Liver (tissue), 9 donors: Measurements from ENCODE around the gene SRD5A1. TPM values are rescaled to one million over a fixed set of nuclear protein-coding genes. Genes with fewer than 3 reads are reported as not detected.

ENCODE experiments used
- DNase-seq: peaks from one replicate; pipeline ENCODE4 v3.0.0-alpha.2; 2017; ENCODE audit warnings: low spot score
- H3K27ac ChIP-seq, 2 donors: one replicate each; pipeline ENCODE4 v1.7.0; 2013; ENCODE audit warnings: inconsistent platforms in 2 of 2, low read length in 2 of 2, control low read depth in 1 of 2, low read depth in 1 of 2, mild to moderate bottlenecking in 1 of 2
- H3K27me3 ChIP-seq, 4 donors: one replicate each; pipeline versions ENCODE4 v1.6.1 to v1.7.0; 2013; ENCODE audit warnings: low read length in 3 of 4, inconsistent platforms in 1 of 4, mild to moderate bottlenecking in 1 of 4, moderate library complexity in 1 of 4; ENCODE audit not compliant: control insufficient read depth in 4 of 4, insufficient read depth in 4 of 4
- H3K36me3 ChIP-seq, 4 donors: one replicate each; pipeline versions ENCODE4 v1.6.1 to v1.7.0; 2013; ENCODE audit warnings: low read length in 3 of 4, mild to moderate bottlenecking in 3 of 4, low read depth in 1 of 4, moderate library complexity in 1 of 4; ENCODE audit not compliant: control insufficient read depth in 4 of 4, insufficient read depth in 3 of 4
- H3K4me1 ChIP-seq, 4 donors: one replicate each; pipeline versions ENCODE4 v1.6.1 to v1.7.0; 2013; ENCODE audit warnings: low read length in 3 of 4, mild to moderate bottlenecking in 3 of 4, moderate library complexity in 1 of 4; ENCODE audit not compliant: control insufficient read depth in 4 of 4, insufficient read depth in 4 of 4
- H3K4me3 ChIP-seq, 3 donors: one replicate each; pipeline versions ENCODE4 v1.6.1 to v1.7.0; 2013; ENCODE audit warnings: low read length in 3 of 3, control low read depth in 1 of 3, low read depth in 1 of 3, mild to moderate bottlenecking in 1 of 3
- H3K9ac ChIP-seq, 2 donors: one replicate each; pipeline ENCODE4 v1.7.0; 2013; ENCODE audit warnings: low read length in 2 of 2, mild to moderate bottlenecking in 2 of 2, moderate library complexity in 2 of 2, control low read depth in 1 of 2, low read depth in 1 of 2
- H3K9me3 ChIP-seq, 4 donors: one replicate each; pipeline versions ENCODE4 v1.6.1 to v1.7.0; 2013; ENCODE audit warnings: low read length in 3 of 4; ENCODE audit not compliant: control insufficient read depth in 4 of 4
- EGR1 ChIP-seq, 2 donors: IDR thresholded peaks; 2 replicates each; pipeline ENCODE4 v1.6.1; 2016 to 2018; ENCODE audit warnings: antibody characterized with exemption in 2 of 2, low read depth in 2 of 2
- FOXA1 ChIP-seq: IDR thresholded peaks from 2 replicates; pipeline ENCODE4 v1.6.1; 2016; ENCODE audit warnings: antibody characterized with exemption
- FOXA2 ChIP-seq: IDR thresholded peaks from 2 replicates; pipeline ENCODE4 v1.6.1; 2016; ENCODE audit warnings: antibody characterized with exemption
- GABPA ChIP-seq, 2 donors: IDR thresholded peaks in 1 of 2; conservative IDR thresholded peaks in 1 of 2; 2 replicates each; pipeline ENCODE4 v1.6.1; 2016; ENCODE audit warnings: antibody characterized with exemption in 2 of 2, mild to moderate bottlenecking in 1 of 2, moderate library complexity in 1 of 2
- HNF4A ChIP-seq, 2 donors: conservative IDR thresholded peaks; 2 replicates each; pipeline ENCODE4 v1.6.1; 2016; ENCODE audit warnings: antibody characterized with exemption in 2 of 2, mild to moderate bottlenecking in 2 of 2
- HNF4G ChIP-seq: IDR thresholded peaks from 2 replicates; pipeline ENCODE4 v1.6.1; 2016; ENCODE audit warnings: antibody characterized with exemption
- JUND ChIP-seq, 2 donors: IDR thresholded peaks; 2 replicates each; pipeline ENCODE4 v1.6.1; 2016; ENCODE audit warnings: antibody characterized with exemption in 2 of 2
- NR2F2 ChIP-seq: IDR thresholded peaks from 2 replicates; pipeline ENCODE4 v1.6.1; 2016; ENCODE audit warnings: antibody characterized with exemption
- RAD21 ChIP-seq, 2 donors: IDR thresholded peaks; 2 replicates each; pipeline ENCODE4 v1.6.1; 2016; ENCODE audit warnings: antibody characterized with exemption in 2 of 2, mild to moderate bottlenecking in 2 of 2
- RXRA ChIP-seq, 2 donors: IDR thresholded peaks; 2 replicates each; pipeline ENCODE4 v1.6.1; 2017 to 2018; ENCODE audit warnings: antibody characterized with exemption in 2 of 2, mild to moderate bottlenecking in 1 of 2
- SP1 ChIP-seq: IDR thresholded peaks from 2 replicates; pipeline ENCODE4 v1.6.1; 2018; ENCODE audit warnings: antibody characterized with exemption, mild to moderate bottlenecking
- TAF1 ChIP-seq: conservative IDR thresholded peaks from 2 replicates; pipeline ENCODE4 v1.6.1; 2016; ENCODE audit warnings: antibody characterized with exemption, mild to moderate bottlenecking
- YY1 ChIP-seq: IDR thresholded peaks from 2 replicates; pipeline ENCODE4 v1.6.1; 2016; ENCODE audit warnings: antibody characterized with exemption, mild to moderate bottlenecking
- WGBS: extraction: QIAGEN DNeasy Blood & Tissue Kit; methylation state at CpG from one replicate; pipeline ENCODE4 v1.1.7; 2013; 5-methylcytosine and 5-hydroxymethylcytosine counted together
- polyA plus RNA-seq, 2 donors: library from polyadenylated mRNA; stranded (reverse) in 1 of 2; unstranded in 1 of 2; fragments of 200-250 nt in 1 of 2; fragments of >200 nt in 1 of 2; fragmentation: Nextera tagmentation in 1 of 2; extraction: Ambion mirVana in 1 of 2; gene quantifications; one replicate each; pipeline versions ENCODE4 v1.2.1 to v1.2.3, GENCODE V29; 2013 to 2015
- total RNA-seq, 2 donors: library from RNA; depleted of rRNA; stranded (reverse); fragments of >200 nt; gene quantifications; one replicate each; pipeline ENCODE4 v1.2.3, GENCODE V29; 2014
- TF ChIP-seq, protein P1 (sequence below): fragments of 150-350 bp; IDR thresholded peaks from 2 replicates; pipeline ENCODE4 v1.5.1; 2017; ENCODE audit warnings: improper control_type of control experiment, low read depth, low read length; ENCODE audit not compliant: missing input control
- TF ChIP-seq, protein P2 (sequence below): IDR thresholded peaks from 2 replicates; pipeline ENCODE4 v1.6.1; 2016; ENCODE audit warnings: antibody characterized with exemption
- TF ChIP-seq, protein P3 (sequence below): IDR thresholded peaks from 2 replicates; pipeline ENCODE4 v1.6.1; 2016; ENCODE audit warnings: antibody characterized with exemption
- TF ChIP-seq, protein P4 (sequence below): IDR thresholded peaks from 2 replicates; pipeline ENCODE4 v1.6.1; 2016; ENCODE audit warnings: antibody characterized with exemption
- TF ChIP-seq, protein P5 (sequence below): IDR thresholded peaks from 2 replicates; pipeline ENCODE4 v1.6.1; 2016; ENCODE audit warnings: antibody characterized with exemption, mild to moderate bottlenecking
- donor health status: healthy.
- donor health status: healthy.
- donor health status: healthy.
- donor health status: healthy.
- donor health status: healthy.

Gene SRD5A1
- total and polyA plus RNA-seq, 4 donors, result 6.3 to 87.0 (median 47.7) TPM

DNA sequence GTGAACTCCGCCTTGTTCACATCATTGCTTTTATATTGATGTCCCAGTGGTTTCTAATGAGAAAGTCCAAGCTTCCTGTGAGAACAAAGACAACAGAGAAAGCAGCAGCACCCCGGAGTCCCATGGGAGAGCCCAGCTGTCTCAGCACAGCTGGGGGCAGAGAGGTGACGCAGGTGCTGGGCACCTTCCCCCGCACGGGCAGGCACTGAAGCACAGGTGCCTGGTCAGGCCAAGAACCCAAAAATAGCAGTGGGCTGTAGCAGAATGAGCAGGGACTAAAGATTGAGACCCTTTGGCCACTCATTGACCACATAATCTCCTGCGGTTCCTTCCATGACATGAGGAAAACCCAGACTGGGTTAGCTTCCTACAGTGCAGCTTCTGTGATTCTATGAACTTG, 18.8 kb downstream of the SRD5A1 start:
- H3K9ac ChIP-seq, result no peak overlapping the region
- peaks cover 0 to 6% (median 0%) of the 10 kb centered on the region in 4 donors for H3K9me3 ChIP-seq
- H3K4me3 ChIP-seq, result no peak overlapping the region
- no peaks in the 10 kb centered on the region for H3K4me1 ChIP-seq
- H3K36me3 ChIP-seq, result peaks cover 2 to 40% (median 31%) of the 10 kb centered on the region in 4 donors
- no peak for DNase-seq
- TF ChIP-seq, protein P1, sequence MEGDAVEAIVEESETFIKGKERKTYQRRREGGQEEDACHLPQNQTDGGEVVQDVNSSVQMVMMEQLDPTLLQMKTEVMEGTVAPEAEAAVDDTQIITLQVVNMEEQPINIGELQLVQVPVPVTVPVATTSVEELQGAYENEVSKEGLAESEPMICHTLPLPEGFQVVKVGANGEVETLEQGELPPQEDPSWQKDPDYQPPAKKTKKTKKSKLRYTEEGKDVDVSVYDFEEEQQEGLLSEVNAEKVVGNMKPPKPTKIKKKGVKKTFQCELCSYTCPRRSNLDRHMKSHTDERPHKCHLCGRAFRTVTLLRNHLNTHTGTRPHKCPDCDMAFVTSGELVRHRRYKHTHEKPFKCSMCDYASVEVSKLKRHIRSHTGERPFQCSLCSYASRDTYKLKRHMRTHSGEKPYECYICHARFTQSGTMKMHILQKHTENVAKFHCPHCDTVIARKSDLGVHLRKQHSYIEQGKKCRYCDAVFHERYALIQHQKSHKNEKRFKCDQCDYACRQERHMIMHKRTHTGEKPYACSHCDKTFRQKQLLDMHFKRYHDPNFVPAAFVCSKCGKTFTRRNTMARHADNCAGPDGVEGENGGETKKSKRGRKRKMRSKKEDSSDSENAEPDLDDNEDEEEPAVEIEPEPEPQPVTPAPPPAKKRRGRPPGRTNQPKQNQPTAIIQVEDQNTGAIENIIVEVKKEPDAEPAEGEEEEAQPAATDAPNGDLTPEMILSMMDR, result no peak
- TF ChIP-seq HNF4A (conservative IDR thresholded peaks at IDR 0.05) (no peak), RXRA (IDR thresholded peaks at IDR 0.05) (no peak), SP1 (no peak), FOXA1 (no peak), YY1 (no peak), FOXA2 (no peak), RAD21 (IDR thresholded peaks at IDR 0.05) (no peak)
- TF ChIP-seq, protein P2, sequence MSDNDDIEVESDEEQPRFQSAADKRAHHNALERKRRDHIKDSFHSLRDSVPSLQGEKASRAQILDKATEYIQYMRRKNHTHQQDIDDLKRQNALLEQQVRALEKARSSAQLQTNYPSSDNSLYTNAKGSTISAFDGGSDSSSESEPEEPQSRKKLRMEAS, result no peak
- TF ChIP-seq, protein P3, sequence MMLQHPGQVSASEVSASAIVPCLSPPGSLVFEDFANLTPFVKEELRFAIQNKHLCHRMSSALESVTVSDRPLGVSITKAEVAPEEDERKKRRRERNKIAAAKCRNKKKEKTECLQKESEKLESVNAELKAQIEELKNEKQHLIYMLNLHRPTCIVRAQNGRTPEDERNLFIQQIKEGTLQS, result no peak
- H3K27me3 ChIP-seq, result no peaks in the 10 kb centered on the region
- no peak overlapping the region for H3K27ac ChIP-seq
- 88% methylated on average over 6 of the region's 6 CpGs for WGBS

DNA sequence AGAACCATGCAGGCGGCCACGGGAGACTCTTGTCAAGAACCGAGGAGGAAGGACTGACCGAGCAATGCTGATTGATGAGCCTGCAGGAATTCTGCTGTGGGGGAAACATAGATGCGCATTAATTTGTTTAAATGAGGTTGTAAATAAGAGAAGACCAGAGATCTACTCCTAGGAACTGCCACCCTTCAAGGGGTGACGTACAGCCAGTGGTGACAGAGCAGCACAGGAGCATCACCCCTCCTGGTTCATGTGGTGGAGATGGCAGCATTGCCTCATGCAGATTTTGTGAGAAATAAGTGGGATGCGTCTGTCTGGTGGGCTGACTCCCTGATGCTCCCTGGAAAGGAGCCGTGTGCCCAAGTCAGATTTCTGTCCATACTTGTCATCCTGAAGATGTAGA, 22.2 kb downstream of the SRD5A1 start:
- H3K9ac ChIP-seq, result no peak overlapping the region
- peaks cover 0 to 6% (median under 1%) of the 10 kb centered on the region in 4 donors for H3K9me3 ChIP-seq
- no peak overlapping the region for H3K27ac ChIP-seq
- no peak overlapping the region for H3K4me3 ChIP-seq
- WGBS, result 97% methylated on average over 8 of the region's 8 CpGs
- TF ChIP-seq EGR1 (IDR thresholded peaks at IDR 0.05; ENCODE audit: low read depth in 2 of 2) (no peak), TAF1 (no peak), SP1 (no peak), FOXA1 (no peak), FOXA2 (no peak), JUND (IDR thresholded peaks at IDR 0.05) (no peak), HNF4G (no peak), GABPA (IDR thresholded peaks at IDR 0.05 in 1 of 2, conservative IDR thresholded peaks at IDR 0.05 in 1 of 2) (no peak), HNF4A (conservative IDR thresholded peaks at IDR 0.05) (no peak), YY1 (no peak), NR2F2 (no peak), RXRA (IDR thresholded peaks at IDR 0.05) (no peak), RAD21 (IDR thresholded peaks at IDR 0.05) (no peak)
- TF ChIP-seq, protein P4, sequence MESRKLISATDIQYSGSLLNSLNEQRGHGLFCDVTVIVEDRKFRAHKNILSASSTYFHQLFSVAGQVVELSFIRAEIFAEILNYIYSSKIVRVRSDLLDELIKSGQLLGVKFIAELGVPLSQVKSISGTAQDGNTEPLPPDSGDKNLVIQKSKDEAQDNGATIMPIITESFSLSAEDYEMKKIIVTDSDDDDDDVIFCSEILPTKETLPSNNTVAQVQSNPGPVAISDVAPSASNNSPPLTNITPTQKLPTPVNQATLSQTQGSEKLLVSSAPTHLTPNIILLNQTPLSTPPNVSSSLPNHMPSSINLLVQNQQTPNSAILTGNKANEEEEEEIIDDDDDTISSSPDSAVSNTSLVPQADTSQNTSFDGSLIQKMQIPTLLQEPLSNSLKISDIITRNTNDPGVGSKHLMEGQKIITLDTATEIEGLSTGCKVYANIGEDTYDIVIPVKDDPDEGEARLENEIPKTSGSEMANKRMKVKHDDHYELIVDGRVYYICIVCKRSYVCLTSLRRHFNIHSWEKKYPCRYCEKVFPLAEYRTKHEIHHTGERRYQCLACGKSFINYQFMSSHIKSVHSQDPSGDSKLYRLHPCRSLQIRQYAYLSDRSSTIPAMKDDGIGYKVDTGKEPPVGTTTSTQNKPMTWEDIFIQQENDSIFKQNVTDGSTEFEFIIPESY, result no peak
- TF ChIP-seq, protein P3, result no peak
- TF ChIP-seq, protein P2, result no peak
- TF ChIP-seq, protein P5, sequence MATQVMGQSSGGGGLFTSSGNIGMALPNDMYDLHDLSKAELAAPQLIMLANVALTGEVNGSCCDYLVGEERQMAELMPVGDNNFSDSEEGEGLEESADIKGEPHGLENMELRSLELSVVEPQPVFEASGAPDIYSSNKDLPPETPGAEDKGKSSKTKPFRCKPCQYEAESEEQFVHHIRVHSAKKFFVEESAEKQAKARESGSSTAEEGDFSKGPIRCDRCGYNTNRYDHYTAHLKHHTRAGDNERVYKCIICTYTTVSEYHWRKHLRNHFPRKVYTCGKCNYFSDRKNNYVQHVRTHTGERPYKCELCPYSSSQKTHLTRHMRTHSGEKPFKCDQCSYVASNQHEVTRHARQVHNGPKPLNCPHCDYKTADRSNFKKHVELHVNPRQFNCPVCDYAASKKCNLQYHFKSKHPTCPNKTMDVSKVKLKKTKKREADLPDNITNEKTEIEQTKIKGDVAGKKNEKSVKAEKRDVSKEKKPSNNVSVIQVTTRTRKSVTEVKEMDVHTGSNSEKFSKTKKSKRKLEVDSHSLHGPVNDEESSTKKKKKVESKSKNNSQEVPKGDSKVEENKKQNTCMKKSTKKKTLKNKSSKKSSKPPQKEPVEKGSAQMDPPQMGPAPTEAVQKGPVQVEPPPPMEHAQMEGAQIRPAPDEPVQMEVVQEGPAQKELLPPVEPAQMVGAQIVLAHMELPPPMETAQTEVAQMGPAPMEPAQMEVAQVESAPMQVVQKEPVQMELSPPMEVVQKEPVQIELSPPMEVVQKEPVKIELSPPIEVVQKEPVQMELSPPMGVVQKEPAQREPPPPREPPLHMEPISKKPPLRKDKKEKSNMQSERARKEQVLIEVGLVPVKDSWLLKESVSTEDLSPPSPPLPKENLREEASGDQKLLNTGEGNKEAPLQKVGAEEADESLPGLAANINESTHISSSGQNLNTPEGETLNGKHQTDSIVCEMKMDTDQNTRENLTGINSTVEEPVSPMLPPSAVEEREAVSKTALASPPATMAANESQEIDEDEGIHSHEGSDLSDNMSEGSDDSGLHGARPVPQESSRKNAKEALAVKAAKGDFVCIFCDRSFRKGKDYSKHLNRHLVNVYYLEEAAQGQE, result no peak
- TF ChIP-seq, protein P1, result no peak
- DNase-seq, result no peak
- peaks cover 0 to 8% (median 6%) of the 10 kb centered on the region in 4 donors for H3K4me1 ChIP-seq
- H3K27me3 ChIP-seq, result no peaks in the 10 kb centered on the region
- H3K36me3 ChIP-seq, result peaks cover 2 to 52% (median 42%) of the 10 kb centered on the region in 4 donors
